HG03159 (cell line): Measurements from ENCODE around the gene CHMP5.
"Not testable (repeated sequence)": the region's sequence is repeated elsewhere in the genome, so short reads cannot be mapped to it uniquely, and the experiment has no call there.

ENCODE experiments used
- ATAC-seq: cut with Tn5 transposase; IDR thresholded peaks from one replicate; pipeline ENCODE4 v1.9.1; 2021; ENCODE audit warnings: mild to moderate bottlenecking, moderate library complexity; ENCODE audit not compliant: unreplicated experiment

The CHMP5 gene

DNA sequence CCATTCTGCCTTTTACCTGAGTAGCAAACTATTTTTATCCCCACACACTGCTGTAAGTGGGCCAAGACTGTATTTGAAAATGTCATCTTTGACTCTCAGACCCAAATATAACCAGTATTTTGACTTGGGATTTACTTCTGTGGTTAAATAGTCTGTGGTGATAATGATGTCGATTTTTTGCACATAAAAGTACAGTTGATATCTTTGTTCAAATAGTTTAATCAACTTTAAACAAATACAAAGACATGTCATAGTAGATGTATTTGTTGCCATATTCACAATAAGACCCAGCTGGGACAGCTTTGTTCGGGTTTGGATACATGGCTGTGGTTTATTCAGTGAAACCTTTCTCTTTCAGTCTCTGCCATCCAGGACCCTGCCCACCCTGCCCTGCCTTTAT is 45.9 kb downstream of the CHMP5 start:
- ATAC-seq = no peak

DNA sequence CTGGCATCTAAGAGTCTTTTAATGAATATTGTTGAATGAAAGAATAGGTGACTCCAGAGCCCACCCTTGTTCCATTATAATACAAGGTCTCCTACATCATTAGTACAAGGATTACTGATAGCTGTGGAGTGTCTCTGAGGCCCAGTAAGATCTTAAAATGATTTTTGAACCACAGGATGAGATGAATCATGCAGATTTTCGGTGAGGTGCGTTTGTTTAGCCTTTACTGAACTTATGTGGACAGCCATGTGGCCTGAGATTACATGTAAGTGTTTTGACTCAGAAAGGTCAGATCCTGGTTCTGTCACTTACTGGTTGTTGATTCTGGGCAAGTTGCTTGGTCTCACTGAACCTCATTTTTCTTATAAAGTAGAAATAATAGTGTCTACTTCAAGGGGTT is 47.1 kb downstream of the CHMP5 start:
- ATAC-seq = no peak

DNA sequence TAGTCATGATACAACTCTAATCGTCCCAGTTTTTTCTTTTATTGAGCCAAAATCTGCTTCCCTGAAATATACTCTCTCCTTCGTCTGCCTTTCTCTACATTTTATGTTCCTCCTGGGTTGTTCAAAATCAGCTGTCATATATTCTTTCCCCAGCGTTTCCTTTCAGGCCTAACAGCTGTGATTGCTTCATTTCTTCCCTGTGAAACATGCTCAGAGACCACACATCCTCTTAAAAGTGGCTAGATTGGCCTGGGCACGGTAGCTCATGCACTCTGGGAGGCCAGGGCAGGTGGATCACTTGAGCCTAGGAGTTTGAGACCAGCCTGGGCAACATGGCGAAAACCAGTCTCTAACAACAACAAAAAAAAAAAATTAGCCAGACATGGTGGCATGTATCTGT is 50.5 kb downstream of the CHMP5 start:
- no peak for ATAC-seq

DNA sequence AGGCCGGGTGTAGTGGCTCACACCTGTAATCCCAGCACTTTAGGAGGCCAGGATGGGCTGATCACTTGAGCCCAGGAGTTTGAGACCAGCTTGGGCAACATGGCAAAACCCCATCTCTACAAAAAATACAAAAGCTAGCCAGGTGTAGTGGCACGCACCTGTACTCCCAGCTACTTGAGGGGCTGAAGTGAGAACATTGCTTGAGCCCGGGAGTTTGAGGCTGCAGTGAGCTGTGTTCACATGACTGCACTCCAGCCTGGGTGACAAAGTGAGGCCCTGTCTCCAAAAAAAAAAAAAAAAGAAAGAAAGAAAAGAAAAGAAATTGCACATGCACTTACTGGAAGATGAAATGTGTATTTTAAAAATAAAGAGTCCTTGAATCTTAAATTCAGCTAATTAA is 52.3 kb downstream of the CHMP5 start:
- not testable (repeated sequence) for ATAC-seq

DNA sequence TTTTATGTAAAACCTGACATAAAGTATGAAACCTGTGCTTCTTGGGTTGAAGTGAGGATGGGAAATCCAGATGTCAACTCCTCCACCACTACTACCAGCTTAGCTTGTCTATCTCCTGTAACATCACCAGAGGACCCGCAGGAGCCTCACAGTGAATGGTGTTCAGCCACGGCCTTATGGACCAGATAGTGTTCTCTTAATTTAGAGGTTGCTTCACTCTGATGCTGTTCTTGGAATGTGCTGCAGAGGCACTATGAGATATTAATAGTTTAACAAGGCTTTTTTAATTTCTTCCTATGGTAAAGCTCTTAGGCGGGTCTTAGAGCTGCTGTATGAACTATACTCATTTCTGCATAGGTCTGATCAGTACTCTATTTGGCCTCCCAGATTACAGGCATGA is 53.4 kb downstream of the CHMP5 start:
- no peak for ATAC-seq

DNA sequence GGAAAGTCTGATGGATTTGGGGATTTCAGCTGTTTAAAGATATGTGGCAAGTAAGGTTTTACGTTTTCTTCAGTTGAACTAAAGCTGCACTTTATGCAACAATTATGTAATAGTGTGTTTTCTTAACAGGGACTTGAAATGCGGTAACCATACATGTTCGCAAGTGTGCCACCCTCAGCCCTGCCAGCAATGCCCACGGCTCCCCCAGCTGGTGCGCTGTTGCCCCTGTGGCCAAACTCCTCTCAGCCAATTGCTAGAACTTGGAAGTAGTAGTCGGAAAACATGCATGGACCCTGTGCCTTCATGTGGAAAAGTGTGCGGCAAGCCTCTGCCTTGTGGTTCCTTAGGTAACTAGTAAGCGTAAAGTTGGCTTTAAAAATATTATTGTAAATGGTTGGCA is 53.9 kb downstream of the CHMP5 start:
- no peak for ATAC-seq

DNA sequence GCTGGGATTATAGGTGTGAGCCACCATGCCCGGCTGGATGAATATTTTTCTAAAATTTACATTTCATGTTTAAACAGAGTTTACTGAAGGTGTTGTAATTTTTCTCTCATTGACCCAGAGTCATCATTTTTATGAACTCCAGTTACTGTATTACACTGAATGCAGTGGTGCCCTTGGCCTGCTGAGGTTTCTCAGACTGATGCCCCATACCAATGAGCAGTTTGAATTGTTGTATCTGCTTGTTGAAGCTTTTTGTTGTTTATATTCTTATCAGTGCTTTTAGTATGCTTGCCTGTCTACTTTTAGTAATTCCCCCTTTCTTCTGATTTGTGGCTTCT is 55.4 kb downstream of the CHMP5 start:
- no peak for ATAC-seq

DNA sequence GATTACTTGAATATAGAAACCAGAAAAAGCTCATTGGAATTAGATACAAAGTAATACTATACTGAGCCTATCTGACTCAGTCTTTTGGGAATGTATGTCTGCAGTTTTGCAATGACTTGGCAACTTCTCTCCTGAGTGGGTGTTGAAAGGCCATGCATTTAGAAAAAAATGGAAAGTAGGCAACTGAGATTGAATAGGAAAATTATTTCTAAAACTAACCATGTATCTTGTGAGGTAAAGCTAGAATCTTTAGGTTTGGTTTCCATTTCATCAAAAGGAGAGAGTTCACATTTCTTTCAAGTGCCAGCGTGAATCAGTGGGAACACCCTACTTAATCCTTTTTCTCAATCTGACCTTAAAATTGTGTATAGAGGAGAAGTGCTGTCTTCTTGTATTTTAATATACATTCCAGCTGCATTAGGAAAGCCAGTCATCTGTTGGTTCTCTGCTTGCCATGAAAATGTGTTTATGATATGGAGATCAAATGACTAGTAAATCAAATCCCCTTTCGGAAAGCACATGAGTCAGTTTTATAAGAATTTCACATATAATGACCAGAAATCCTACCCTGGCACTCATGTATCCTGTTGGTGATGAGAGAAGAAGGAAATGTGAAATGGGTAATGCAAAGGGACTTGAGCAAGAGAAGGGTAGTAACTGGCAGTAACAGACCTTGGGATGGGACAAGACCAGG is 55.9 kb downstream of the CHMP5 start:
- ATAC-seq = no peak

DNA sequence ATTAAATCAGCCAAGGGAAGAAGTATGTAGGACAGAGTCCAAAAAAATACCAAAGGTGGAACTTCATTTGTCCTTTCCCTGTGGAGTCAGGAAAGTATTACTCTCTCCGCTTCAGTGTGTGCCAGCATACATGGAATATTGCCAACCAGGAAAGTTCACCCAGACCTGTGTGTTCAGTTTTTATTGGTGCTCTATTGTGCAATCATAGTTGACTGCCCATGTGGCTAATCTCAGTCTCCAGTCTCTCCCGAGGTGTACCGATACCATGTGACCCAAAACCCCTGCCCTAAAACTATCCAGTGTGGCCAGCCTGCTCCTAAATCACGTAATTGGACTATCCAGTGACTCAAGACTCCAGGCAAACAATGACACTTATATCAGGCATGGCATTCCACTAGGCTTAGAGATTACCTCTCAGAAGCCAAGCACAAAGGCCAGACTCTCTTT is 64.3 kb downstream of the CHMP5 start:
- ATAC-seq = no peak

DNA sequence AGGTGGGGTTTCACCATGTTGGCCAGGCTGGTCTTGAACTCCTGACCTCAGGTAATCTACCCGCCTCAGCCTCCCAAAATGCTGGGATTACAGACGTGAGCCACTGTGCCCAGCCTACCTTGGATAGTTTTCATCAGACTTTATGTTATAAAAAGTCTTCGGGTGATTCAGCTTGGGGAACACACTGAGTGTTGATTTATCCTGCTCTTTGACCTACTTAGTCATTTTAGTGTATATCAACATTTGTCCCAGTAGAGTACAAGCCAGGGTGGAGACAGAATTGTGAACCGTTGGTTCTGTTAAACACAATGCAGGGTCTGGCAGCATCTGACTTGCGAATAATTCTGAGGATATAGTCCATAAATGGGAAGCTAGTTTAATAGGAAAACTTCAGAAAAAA is 65.1 kb downstream of the CHMP5 start:
- no peak for ATAC-seq

DNA sequence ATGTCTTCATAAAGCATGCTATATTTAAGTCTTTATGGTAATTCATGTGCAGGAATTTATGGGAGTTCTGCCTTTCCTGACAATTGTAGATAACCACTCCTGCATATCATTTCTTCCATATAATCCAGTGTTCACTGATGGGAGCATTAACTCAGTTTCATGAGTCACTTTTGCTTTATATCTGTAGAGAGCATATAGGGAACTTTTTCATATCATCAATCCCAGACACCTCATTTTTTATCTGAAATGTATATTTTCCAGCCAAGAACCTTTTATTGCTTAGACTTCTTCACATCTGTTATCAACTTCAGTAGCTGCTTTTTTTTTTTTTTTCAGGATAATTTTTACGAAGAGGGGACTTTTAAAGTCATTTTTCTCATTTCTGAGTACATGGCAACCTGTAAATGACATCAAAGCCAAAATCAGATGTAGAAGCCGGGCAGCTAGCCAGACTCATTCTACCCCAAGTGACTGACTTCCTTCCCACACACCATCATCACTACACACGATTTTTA is 66.6 kb downstream of the CHMP5 start:
- ATAC-seq = no peak
